ENCODE measurements around the gene NDRG3. TPM values are rescaled to one million over a fixed set of nuclear protein-coding genes. Genes with fewer than 3 reads are reported as not detected.
A peak's percentile ranks its signal among the peaks of the same experiment; 100 is the strongest.

NDRG3 gene
- total and polyA plus RNA-seq, 2 donors (not counting 3 experiments of a cell fraction or from before 2014, with no cell fraction given), result 25.7 to 27.7 TPM

- Histone ChIP-seq H3K9me3 (replicated peaks; ENCODE audit: control insufficient read depth, insufficient read depth, low read length) (no peaks in the 10 kb centered on the region), H3K36me3 (ENCODE audit: control insufficient read depth in 2 of 2, extremely low read depth in 1 of 2, insufficient read depth in 2 of 2, low read length in 2 of 2) (peaks cover 0 to 2% of the 10 kb centered on the region in 2 experiments), H3K27me3 (ENCODE audit: control insufficient read depth in 2 of 2, insufficient read depth in 2 of 2, low read length in 2 of 2) (no peaks in the 10 kb centered on the region), H2AFZ (ENCODE audit: low read depth, low read length) (peak overlapping the region; percentile 55), H3K79me2 (ENCODE audit: control insufficient read depth, insufficient read depth, low read length) (peaks cover 14% of the 10 kb centered on the region), H3K4me3 (replicated peaks in 1 of 3; ENCODE audit: insufficient read depth in 1 of 3, low read depth in 1 of 3, low read length in 3 of 3) (peak overlapping the region; percentile 53 to 90 (median 79)), H3K9ac (replicated peaks; ENCODE audit: extremely low read depth, insufficient read depth, low read length) (peak overlapping the region; percentile 96), H4K20me1 (replicated peaks; ENCODE audit: control insufficient read depth, extremely low read depth, insufficient read depth, low read length) (no peaks in the 10 kb centered on the region), H3K4me1 (ENCODE audit: control insufficient read depth, extremely low read depth, insufficient read depth, low read length) (peaks cover 22% of the 10 kb centered on the region), H3K27ac (ENCODE audit: insufficient read depth, low read depth, low read length) (peak overlapping the region; percentile 89), H3K9me1 (replicated peaks; ENCODE audit: control insufficient read depth, extremely low read depth, insufficient read depth, low read length) (no peaks in the 10 kb centered on the region), H3K4me2 (ENCODE audit: insufficient read depth, low read length) (peak overlapping the region; percentile 98)
- FAIRE-seq, result no peak
- BruUV-seq (replicated peaks), result TSS peak; percentile 55
- peak; percentile 18 for DNase-seq (ENCODE audit: low read depth, low spot score)
- intact Hi-C loops (cut with micrococcal nuclease), result loop anchor here (1.0 to 5.0 kb wide), 3 partner anchors 16 to 200 kb away; partner anchors contain the start of gene TGIF2
- TF ChIP-seq JUN (IDR thresholded peaks at IDR 0.05; ENCODE audit: borderline replicate concordance, insufficient read depth, insufficient read length, low read depth) (no peak), MYC (IDR thresholded peaks at IDR 0.05; ENCODE audit: low read depth, low read length) (no peak), EZH2 (IDR thresholded peaks at IDR 0.05; ENCODE audit: borderline replicate concordance, low read depth, low read length, severe bottlenecking) (no peak), CTCF (IDR thresholded peaks at IDR 0.05; ENCODE audit: extremely low read depth in 1 of 2, insufficient read depth in 1 of 2, low read depth in 1 of 2, low read length in 2 of 2) (no peak), POLR2A (IDR thresholded peaks at IDR 0.05; ENCODE audit: low read depth, low read length) (no peak), MAX (IDR thresholded peaks at IDR 0.05; ENCODE audit: insufficient read depth, insufficient read length) (no peak), POLR2AphosphoS5 (IDR thresholded peaks at IDR 0.05; ENCODE audit: insufficient read depth, low read depth, low read length) (no peak), FOS (IDR thresholded peaks at IDR 0.05; ENCODE audit: borderline replicate concordance, insufficient read depth, low read length) (no peak), GATA2 (IDR thresholded peaks at IDR 0.05; ENCODE audit: insufficient read depth, insufficient read length, low read depth, low read length) (no peak)
- dilution Hi-C loops (cut with MboI; ENCODE audit: extremely low pct_ligation_motif_present, low sequenced_read_pairs), result no loop called here
- ChIA-PET CTCF (interaction anchor here (0.7 to 2.5 kb wide), 23 partner anchors 14 to 290 kb away, joined by 3 to 18 read pairs (median 5); partner anchors contain the start of gene NDRG3), POLR2A (interaction anchor here (2.0 kb wide), 1 partner anchor 167 kb away, joined by 6 read pairs; the partner anchor contains the start of gene RAB5IF)
Measured at GRCh38 chr20:36773107-36773596, 27.3 kb upstream of the NDRG3 start.
